Large intestine (tissue), 3 donors: ENCODE results near the gene S100A6. TPM values are rescaled to one million over a fixed set of nuclear protein-coding genes. Genes with fewer than 3 reads are reported as not detected.
A peak's percentile ranks its signal among the peaks of the same experiment; 100 is the strongest.

ENCODE experiments used
- DNase-seq, 2 donors: peaks; one replicate each; pipeline versions ENCODE4 v3.0.0 to v3.0.0-alpha.2; 2013
- H3K27ac ChIP-seq: one replicate; pipeline ENCODE4 v1.5.1; 2013; ENCODE audit warnings: low read length
- H3K27me3 ChIP-seq: 2 replicates; pipeline ENCODE4 v1.6.1; 2013; ENCODE audit warnings: low read length; ENCODE audit not compliant: control insufficient read depth, insufficient read depth
- H3K36me3 ChIP-seq: 2 replicates; pipeline ENCODE4 v1.6.1; 2013; ENCODE audit warnings: low read length; ENCODE audit not compliant: control insufficient read depth, insufficient read depth
- H3K4me1 ChIP-seq: one replicate; pipeline ENCODE4 v1.6.1; 2013; ENCODE audit warnings: low read length; ENCODE audit not compliant: control insufficient read depth, insufficient read depth
- H3K4me3 ChIP-seq: one replicate; pipeline ENCODE4 v1.5.1; 2013; ENCODE audit warnings: low read length
- H3K9me3 ChIP-seq: one replicate; pipeline ENCODE4 v1.6.1; 2013; ENCODE audit warnings: mild to moderate bottlenecking, low read depth, low read length, moderate library complexity; ENCODE audit not compliant: control insufficient read depth
- WGBS: methylation state at CpG from one replicate; pipeline ENCODE4 v1.1.5; 2013; ENCODE audit warnings: low lambda C conversion rate; ENCODE audit not compliant: insufficient coverage; 5-methylcytosine and 5-hydroxymethylcytosine counted together
- polyA plus RNA-seq: library from polyadenylated mRNA; unstranded; fragments of 120-200 nt; gene quantifications from one replicate; pipeline ENCODE4 v1.2.1, GENCODE V29; 2013

S100A6 gene
- polyA plus RNA-seq, 1 donor = 334 TPM

GRCh38 chr1:153537376-153537730, 1.6 kb upstream of the S100A6 start:
- Histone ChIP-seq H3K27ac (no peak overlapping the region), H3K4me3 (no peak overlapping the region), H3K9me3 (no peaks in the 10 kb centered on the region), H3K4me1 (peaks cover 45% of the 10 kb centered on the region), H3K27me3 (no peaks in the 10 kb centered on the region), H3K36me3 (peaks cover 3% of the 10 kb centered on the region)
- no CpG with 5 or more reads among the region's 6 CpGs for WGBS
- no peak for DNase-seq

- no peaks in the 10 kb centered on the region for H3K27me3 ChIP-seq
- peak in 1 of 2 donors; percentile 62 for DNase-seq
These were observed 1.0 kb upstream of the S100A6 start for GRCh38 chr1:153536671-153537375.

GRCh38 chr1:153536012-153536670, 350 bp upstream of the S100A6 start:
- peak overlapping the region; percentile 60 for H3K4me3 ChIP-seq
- no CpG with 5 or more reads among the region's 38 CpGs for WGBS
- H3K36me3 ChIP-seq = peaks cover 3% of the 10 kb centered on the region
- H3K4me1 ChIP-seq = peaks cover 52% of the 10 kb centered on the region
- DNase-seq = peak; percentile 72 to 87
- no peaks in the 10 kb centered on the region for H3K27me3 ChIP-seq
- H3K27ac ChIP-seq = peak overlapping the region; percentile 82
- no peaks in the 10 kb centered on the region for H3K9me3 ChIP-seq

More at GRCh38 chr1:153536671-153537375, 1.0 kb upstream of the S100A6 start:
- Histone ChIP-seq H3K27ac (peak overlapping the region; percentile 82), H3K4me3 (peak overlapping the region; percentile 60), H3K36me3 (peaks cover 3% of the 10 kb centered on the region), H3K4me1 (peaks cover 49% of the 10 kb centered on the region), H3K9me3 (no peaks in the 10 kb centered on the region)
- no CpG with 5 or more reads among the region's 9 CpGs for WGBS

DNA sequence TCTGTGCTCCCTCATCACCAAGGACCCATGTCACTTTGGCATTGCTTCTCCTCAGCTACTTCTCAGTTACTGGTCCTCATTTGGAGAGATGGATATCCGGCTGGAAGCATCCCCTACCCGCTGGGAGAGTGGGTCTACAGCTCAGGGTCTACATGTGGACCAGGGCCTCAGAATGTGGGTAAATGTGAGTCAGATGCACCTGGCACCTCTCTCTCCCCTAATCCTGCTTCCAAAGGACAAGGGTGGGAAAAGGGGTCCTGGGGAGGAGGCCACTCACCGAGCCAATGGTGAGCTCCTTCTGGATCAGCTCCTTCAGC, 908 bp downstream of the S100A6 start:
- Histone ChIP-seq H3K4me3 (peak overlapping the region; percentile 60), H3K27me3 (no peaks in the 10 kb centered on the region), H3K36me3 (peaks cover 3% of the 10 kb centered on the region), H3K27ac (peak overlapping the region; percentile 82), H3K9me3 (no peaks in the 10 kb centered on the region), H3K4me1 (peaks cover 52% of the 10 kb centered on the region)
- no peak for DNase-seq
- no CpG with 5 or more reads among the region's 3 CpGs for WGBS

- Histone ChIP-seq H3K27ac (peak overlapping the region; percentile 97), H3K9me3 (no peaks in the 10 kb centered on the region), H3K4me3 (no peak overlapping the region), H3K27me3 (no peaks in the 10 kb centered on the region), H3K4me1 (peaks cover 52% of the 10 kb centered on the region), H3K36me3 (peaks cover 3% of the 10 kb centered on the region)
- no peak for DNase-seq
- no CpG with 5 or more reads among the region's 7 CpGs for WGBS
These were observed 1.4 kb downstream of the S100A6 start for GRCh38 chr1:153534226-153534924.

- Histone ChIP-seq H3K9me3 (no peaks in the 10 kb centered on the region), H3K27ac (peak overlapping the region; percentile 97), H3K27me3 (no peaks in the 10 kb centered on the region), H3K4me1 (peaks cover 52% of the 10 kb centered on the region), H3K4me3 (peak overlapping the region; percentile 35), H3K36me3 (peaks cover 3% of the 10 kb centered on the region)
- WGBS = no CpG with 5 or more reads among the region's 13 CpGs
- DNase-seq = peak in 1 of 2 donors; percentile 65
These were observed 2.0 kb downstream of the S100A6 start for GRCh38 chr1:153533689-153534201.

- H3K36me3 ChIP-seq = peaks cover 3% of the 10 kb centered on the region
- peak overlapping the region; percentile 35 for H3K4me3 ChIP-seq
- WGBS = no CpG with 5 or more reads among the region's 34 CpGs
- H3K27ac ChIP-seq = peak overlapping the region; percentile 97
- DNase-seq = peak; percentile 90 to 94
- H3K4me1 ChIP-seq = peaks cover 46% of the 10 kb centered on the region
- H3K9me3 ChIP-seq = no peaks in the 10 kb centered on the region
- H3K27me3 ChIP-seq = no peaks in the 10 kb centered on the region
These were observed 2.8 kb downstream of the S100A6 start for GRCh38 chr1:153532769-153533599.

DNA sequence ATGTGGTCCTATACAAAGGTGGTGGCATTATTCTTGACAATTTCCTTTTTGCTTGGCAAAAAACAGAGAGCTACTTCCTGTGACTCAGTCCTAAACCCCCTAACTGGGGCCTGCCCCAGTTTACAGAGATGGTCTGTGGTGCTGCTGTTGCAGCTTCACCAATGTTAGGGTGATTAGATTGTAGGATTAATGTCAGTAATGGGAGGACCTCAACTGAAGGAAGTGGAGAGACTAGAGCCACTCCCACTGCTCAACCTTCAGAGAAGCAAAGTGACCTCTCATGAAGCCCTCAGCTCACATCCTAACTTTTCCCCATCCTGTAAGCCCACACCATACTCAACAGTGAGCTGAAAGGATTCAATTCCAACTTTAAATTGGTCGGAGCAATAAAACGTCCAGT, 3.6 kb downstream of the S100A6 start:
- WGBS = 0% methylated on average over 1 of the region's 2 CpGs
- Histone ChIP-seq H3K4me1 (peaks cover 44% of the 10 kb centered on the region), H3K4me3 (no peak overlapping the region), H3K27me3 (no peaks in the 10 kb centered on the region), H3K27ac (peak overlapping the region; percentile 97), H3K9me3 (no peaks in the 10 kb centered on the region), H3K36me3 (peaks cover 3% of the 10 kb centered on the region)
- peak in 1 of 2 donors; percentile 71 for DNase-seq

- H3K36me3 ChIP-seq = peaks cover 3% of the 10 kb centered on the region
- H3K27me3 ChIP-seq = no peaks in the 10 kb centered on the region
- no CpG with 5 or more reads among the region's 3 CpGs for WGBS
- H3K27ac ChIP-seq = peak overlapping the region; percentile 97
- no peak overlapping the region for H3K4me3 ChIP-seq
- peaks cover 42% of the 10 kb centered on the region for H3K4me1 ChIP-seq
- H3K9me3 ChIP-seq = no peaks in the 10 kb centered on the region
- no peak for DNase-seq
These were observed 4.2 kb downstream of the S100A6 start for GRCh38 chr1:153531638-153532037.

GRCh38 chr1:153527683-153528040, 8.1 kb downstream of the S100A6 start:
- no peaks in the 10 kb centered on the region for H3K27me3 ChIP-seq
- no peak for DNase-seq
- H3K9me3 ChIP-seq = no peaks in the 10 kb centered on the region
- H3K27ac ChIP-seq = no peak overlapping the region
- H3K4me3 ChIP-seq = no peak overlapping the region
- no CpG with 5 or more reads among the region's 5 CpGs for WGBS
- peaks cover 24% of the 10 kb centered on the region for H3K4me1 ChIP-seq
- no peaks in the 10 kb centered on the region for H3K36me3 ChIP-seq
